ENCODE data around the gene LRRC75A.

The LRRC75A gene

DNA sequence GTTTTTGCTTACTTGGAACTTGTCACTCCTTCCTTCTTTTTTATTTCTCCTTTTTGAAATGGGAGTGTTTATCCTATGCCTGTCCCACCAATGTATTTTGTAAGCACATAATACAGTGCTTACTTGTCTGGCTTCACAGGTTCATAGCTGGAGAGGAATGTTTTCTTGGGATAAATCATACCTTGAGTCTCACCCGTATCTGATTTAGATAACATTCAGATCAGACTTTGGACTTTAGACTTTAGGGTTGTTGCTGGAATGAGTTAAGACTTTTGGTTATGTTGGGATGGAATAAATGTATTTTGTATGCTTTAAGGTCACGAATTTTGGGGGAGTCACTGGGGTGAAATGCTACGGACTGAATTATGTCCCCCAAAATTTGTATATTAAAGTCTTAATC lies 13.0 kb upstream of the LRRC75A start:
- TF ChIP-seq CTCF (IDR thresholded peaks at IDR 0.05), result no peak

GRCh38 chr17:16496820-16497489 lies 5.0 kb upstream of the LRRC75A start:
- TF ChIP-seq CTCF (IDR thresholded peaks at IDR 0.05), result no peak

DNA sequence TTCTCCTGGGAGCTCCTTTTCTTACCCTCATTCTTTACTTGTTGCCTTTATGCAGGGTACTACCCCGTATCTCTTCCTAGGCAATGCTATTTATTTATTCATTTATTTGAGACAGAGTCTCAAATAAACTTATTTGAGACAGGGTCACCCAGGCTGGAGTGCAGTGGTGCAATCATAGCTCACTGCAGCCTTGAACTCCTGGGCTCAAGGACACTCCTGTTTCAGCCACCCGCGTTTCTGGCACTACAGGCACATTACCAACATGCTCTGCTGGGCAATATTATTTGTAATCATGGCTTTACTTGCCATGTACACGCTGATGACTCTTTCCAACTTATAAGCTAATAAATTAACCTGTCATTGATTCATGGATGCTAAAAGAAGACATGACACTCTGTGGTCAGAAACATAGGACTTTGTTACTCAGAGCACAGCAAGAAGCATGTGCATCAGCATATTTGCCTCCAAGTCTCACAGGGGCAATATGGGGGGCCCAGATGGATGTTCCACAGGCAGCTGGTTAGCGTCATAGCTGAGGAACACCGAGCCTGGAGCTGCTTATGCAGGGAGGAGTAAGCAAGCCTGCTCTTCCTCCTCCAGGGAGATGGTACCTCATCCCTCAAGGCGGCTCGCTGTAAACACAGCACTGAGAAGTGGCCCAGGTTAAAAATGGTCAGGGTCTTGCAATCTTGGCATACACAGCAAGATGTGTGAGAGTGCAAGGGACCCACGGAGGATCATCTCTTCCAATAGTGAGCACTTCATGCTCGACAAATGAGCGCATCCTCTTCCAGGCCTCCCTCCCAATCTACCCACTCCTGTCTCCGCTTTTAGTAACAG lies 4.2 kb upstream of the LRRC75A start:
- no peak for TF ChIP-seq CTCF (IDR thresholded peaks at IDR 0.05)

DNA sequence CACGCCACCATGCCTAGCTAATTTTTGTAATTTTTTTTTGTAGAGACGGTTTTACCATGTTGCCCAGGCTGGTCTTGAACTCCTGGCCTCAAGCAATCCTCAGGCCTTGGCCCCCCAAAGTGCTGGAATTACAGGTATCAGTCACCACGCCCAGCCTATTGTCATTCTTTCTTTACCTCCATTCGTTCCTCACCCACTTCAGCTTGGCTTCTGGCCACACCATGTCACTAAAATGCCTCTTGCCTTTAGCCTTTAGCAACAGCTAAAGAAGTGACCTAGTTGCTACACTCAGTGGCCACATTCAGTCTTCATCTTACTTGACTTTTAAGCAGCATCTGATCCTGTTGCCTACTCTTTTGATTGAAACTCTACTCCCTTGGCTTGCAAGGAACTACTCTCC lies 3.6 kb upstream of the LRRC75A start:
- TF ChIP-seq CTCF (IDR thresholded peaks at IDR 0.05), result no peak

DNA sequence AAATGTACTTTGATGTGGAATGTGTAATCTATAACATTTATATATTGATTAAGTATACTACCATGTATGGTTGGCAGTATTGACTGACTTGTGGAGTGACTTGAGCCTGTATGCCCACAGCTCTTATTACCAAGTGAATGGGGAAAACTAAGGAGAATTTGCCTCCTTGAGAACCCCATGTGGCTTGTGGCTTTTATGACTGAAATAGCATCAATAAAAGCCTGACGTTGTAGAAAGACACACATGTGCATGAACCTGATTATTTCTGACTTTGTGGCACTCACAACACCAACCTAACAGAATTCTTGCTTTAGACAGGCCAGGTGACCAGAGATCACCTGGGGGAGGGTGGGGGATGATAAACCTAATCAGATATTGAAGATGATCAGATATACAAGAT lies 2.1 kb upstream of the LRRC75A start:
- no peak for TF ChIP-seq CTCF (IDR thresholded peaks at IDR 0.05)

DNA sequence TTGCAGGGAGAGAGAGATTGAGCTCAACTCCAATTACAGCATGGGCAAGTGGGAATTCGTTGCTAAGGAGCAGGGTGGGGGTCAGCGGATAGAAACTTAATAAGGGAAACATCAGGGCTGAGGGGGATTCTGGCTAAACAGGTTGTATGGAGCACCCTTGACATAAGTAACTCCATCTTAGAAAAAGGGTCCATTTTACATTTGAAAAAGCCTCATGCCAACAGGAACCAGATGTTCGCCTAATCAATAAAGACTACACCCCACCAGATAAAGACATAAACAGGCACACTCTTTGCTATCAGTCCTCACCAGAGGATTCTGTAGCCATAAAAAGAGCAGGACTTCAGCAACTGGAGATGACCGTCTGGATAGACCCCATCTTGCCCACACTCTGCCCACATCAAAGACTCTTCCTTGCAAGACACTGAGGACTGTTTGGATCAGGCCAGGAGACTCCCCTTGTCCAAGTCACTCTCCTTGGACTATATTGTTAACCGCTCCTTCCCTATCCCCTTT lies 1.6 kb upstream of the LRRC75A start:
- no peak for TF ChIP-seq CTCF (IDR thresholded peaks at IDR 0.05)

DNA sequence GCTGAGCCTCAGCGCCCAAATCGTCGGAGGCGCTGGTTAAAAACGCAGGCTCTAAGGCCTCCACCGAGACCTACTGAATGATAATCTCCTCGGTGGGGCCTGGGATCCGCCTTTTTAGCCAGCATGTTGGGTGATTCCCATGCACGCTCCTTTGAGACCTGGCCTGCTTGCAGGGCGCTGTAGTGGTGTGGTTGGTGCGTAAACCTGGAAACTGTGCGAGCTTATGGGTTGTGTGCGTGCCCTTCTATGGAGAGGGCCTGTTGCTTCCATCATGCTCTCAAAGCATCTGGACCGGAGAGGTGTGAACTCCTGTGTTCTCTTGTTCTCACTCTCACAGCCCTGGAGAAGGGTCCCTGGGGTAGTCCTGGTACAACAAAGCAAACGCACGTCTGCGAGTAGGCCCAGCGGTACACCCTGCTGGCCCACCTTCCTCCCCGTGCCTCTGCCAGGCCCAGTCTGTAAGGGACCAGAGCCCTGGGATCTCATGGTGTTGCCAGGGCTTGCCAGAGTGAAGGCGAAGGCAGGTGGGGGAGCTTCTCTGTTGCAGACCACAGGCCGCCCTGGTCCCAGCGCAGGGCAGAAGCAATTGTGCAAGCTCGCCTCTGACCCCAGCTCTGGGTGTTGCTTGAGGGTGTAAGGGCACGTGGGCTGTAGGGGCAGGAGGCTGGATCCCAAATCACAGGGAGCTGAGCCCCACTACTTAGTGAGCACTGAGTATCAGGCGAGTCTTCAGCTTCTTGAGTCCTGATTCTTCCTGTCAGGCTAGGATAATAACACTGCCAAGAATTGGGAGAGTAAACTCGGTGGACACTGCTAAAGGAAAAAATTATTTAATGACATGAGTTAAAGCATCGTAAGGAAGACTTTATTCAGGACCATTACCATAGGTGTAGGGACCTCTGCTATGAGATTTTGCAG lies 879 bp upstream of the LRRC75A start:
- no peak for TF ChIP-seq CTCF (IDR thresholded peaks at IDR 0.05)

All from LNCAP (cell line).